Measurements from ENCODE around the gene PCAT6. TPM values are rescaled to one million over a fixed set of nuclear protein-coding genes. Genes with fewer than 3 reads are reported as not detected.

PCAT6 gene
- total RNA-seq, 1 experiment from 2014 or later = 0.26 TPM

DNA sequence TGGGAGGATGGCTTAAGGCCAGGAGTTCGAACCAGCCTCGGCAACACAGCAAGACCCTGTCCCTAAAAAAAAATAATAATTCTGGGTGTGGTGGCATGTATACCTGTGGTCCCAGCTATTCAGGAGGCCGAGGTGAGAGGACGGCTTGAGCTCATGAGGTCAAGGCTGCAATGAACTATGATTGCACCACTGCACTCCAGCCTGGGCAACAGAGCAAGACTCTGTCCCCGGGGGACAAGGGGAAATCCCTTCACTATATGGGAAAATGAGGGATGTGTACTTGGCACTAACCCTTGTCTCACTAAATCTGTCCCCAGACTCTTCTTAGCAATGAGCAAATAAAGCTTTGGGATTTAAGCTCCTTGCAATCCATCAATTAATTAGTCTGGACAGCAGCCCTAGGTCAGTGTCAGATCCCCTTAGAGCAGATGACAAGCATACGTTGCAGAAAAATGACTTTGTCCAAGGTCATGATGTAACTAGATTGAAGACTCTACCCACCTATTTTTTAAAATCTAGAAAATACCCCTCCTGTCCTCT, 11.9 kb upstream of the PCAT6 start:
- ChIA-PET POLR2A (ENCODE audit: unreplicated experiment) (no interaction called here), CTCF (no interaction called here)
- H3K4me2 ChIP-seq (ENCODE audit: low read length) = no peak overlapping the region
- intact Hi-C loops (cut with micrococcal nuclease) = no loop called here
- TF ChIP-seq EZH2phosphoT487 (IDR thresholded peaks at IDR 0.05; ENCODE audit: borderline replicate concordance, low read length) (no peak), EZH2 (IDR thresholded peaks at IDR 0.05; ENCODE audit: low read length, unreplicated experiment) (no peak)
- TF ChIP-seq, protein P1, sequence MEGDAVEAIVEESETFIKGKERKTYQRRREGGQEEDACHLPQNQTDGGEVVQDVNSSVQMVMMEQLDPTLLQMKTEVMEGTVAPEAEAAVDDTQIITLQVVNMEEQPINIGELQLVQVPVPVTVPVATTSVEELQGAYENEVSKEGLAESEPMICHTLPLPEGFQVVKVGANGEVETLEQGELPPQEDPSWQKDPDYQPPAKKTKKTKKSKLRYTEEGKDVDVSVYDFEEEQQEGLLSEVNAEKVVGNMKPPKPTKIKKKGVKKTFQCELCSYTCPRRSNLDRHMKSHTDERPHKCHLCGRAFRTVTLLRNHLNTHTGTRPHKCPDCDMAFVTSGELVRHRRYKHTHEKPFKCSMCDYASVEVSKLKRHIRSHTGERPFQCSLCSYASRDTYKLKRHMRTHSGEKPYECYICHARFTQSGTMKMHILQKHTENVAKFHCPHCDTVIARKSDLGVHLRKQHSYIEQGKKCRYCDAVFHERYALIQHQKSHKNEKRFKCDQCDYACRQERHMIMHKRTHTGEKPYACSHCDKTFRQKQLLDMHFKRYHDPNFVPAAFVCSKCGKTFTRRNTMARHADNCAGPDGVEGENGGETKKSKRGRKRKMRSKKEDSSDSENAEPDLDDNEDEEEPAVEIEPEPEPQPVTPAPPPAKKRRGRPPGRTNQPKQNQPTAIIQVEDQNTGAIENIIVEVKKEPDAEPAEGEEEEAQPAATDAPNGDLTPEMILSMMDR (conservative IDR thresholded peaks at IDR 0.05; ENCODE audit: low read depth, low read length) = no peak
- H3K9me3 ChIP-seq (ENCODE audit: low read length) = no peaks in the 10 kb centered on the region
- no TSS peak for BruUV-seq (replicated peaks)
- no peaks in the 10 kb centered on the region for H3F3A ChIP-seq (ENCODE audit: low read length, unreplicated experiment)
- ATAC-seq (no peak), DNase-seq (no peak)
- no peak overlapping the region for H3K9ac ChIP-seq (ENCODE audit: low read length)
- H2AFZ ChIP-seq (ENCODE audit: low read length) = no peak overlapping the region
- H3K9me2 ChIP-seq (replicated peaks; ENCODE audit: low read length) = no peaks in the 10 kb centered on the region
- no peak overlapping the region for H3K4me3 ChIP-seq (ENCODE audit: low read length)
- no peaks in the 10 kb centered on the region for H3K36me3 ChIP-seq (ENCODE audit: low read depth, low read length)
- H3K27ac ChIP-seq (ENCODE audit: low read length) = no peak overlapping the region
- H3K79me2 ChIP-seq (ENCODE audit: low read length) = peaks cover 95% of the 10 kb centered on the region
- peaks cover 14% of the 10 kb centered on the region for H3K4me1 ChIP-seq (ENCODE audit: insufficient read depth, low read length)
- H3K27me3 ChIP-seq (ENCODE audit: low read length) = no peaks in the 10 kb centered on the region
- peaks cover 17% of the 10 kb centered on the region for H4K20me1 ChIP-seq (ENCODE audit: low read length)

- no TSS peak for BruUV-seq (replicated peaks)
- Histone ChIP-seq H3K9ac (ENCODE audit: low read length) (no peak overlapping the region), H3K27me3 (ENCODE audit: low read length) (no peaks in the 10 kb centered on the region), H3K4me1 (ENCODE audit: insufficient read depth, low read length) (peaks cover 25% of the 10 kb centered on the region), H3K79me2 (ENCODE audit: low read length) (peaks cover 97% of the 10 kb centered on the region), H3K9me2 (replicated peaks; ENCODE audit: low read length) (no peaks in the 10 kb centered on the region), H3K9me3 (ENCODE audit: low read length) (no peaks in the 10 kb centered on the region), H3F3A (ENCODE audit: low read length, unreplicated experiment) (no peaks in the 10 kb centered on the region), H3K27ac (ENCODE audit: low read length) (no peak overlapping the region), H4K20me1 (ENCODE audit: low read length) (peaks cover 9% of the 10 kb centered on the region; the same call in 1 of the 2 replicates), H3K36me3 (ENCODE audit: low read depth, low read length) (no peaks in the 10 kb centered on the region), H2AFZ (ENCODE audit: low read length) (no peak overlapping the region), H3K4me3 (ENCODE audit: low read length) (no peak overlapping the region), H3K4me2 (ENCODE audit: low read length) (no peak overlapping the region)
- no peak for DNase-seq
- TF ChIP-seq, protein P1 (conservative IDR thresholded peaks at IDR 0.05; ENCODE audit: low read depth, low read length) = no peak
- TF ChIP-seq EZH2 (IDR thresholded peaks at IDR 0.05; ENCODE audit: low read length, unreplicated experiment) (no peak), EZH2phosphoT487 (IDR thresholded peaks at IDR 0.05; ENCODE audit: borderline replicate concordance, low read length) (no peak)
- ChIA-PET CTCF (no interaction called here), POLR2A (ENCODE audit: unreplicated experiment) (interaction anchor here (0.5 kb wide), 1 partner anchor 81 kb away, joined by 3 read pairs; no protein-coding TSS in a partner anchor)
- intact Hi-C loops (cut with micrococcal nuclease) = no loop called here
- no peak for ATAC-seq
These were observed 10.0 kb upstream of the PCAT6 start for GRCh38 chr1:202800742-202801141.

DNA sequence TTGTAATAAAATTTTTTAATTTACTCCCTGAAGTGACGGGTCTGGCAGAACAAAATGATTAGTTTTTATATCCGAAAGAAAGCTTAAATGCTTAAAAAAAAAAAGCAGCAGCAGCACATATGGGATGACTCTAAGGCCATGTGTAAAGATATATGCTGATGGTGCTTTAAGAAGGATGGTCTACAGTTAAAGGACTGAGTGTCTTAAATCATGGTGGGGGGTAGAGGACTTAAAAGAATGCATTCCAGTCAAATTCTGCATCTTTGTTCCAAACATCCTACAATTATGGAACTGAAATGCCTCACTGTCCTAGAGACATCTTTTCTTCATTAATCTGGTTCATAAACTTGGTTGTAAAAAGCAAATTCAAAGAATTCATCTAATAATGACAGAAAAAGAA, 9.6 kb upstream of the PCAT6 start:
- Histone ChIP-seq H3K9me2 (replicated peaks; ENCODE audit: low read length) (no peaks in the 10 kb centered on the region), H2AFZ (ENCODE audit: low read length) (no peak overlapping the region), H3K79me2 (ENCODE audit: low read length) (peaks cover 97% of the 10 kb centered on the region), H3K4me2 (ENCODE audit: low read length) (no peak overlapping the region), H3F3A (ENCODE audit: low read length, unreplicated experiment) (no peaks in the 10 kb centered on the region), H3K27ac (ENCODE audit: low read length) (no peak overlapping the region), H4K20me1 (ENCODE audit: low read length) (peaks cover 6% of the 10 kb centered on the region; the same call in 1 of the 2 replicates), H3K9ac (ENCODE audit: low read length) (no peak overlapping the region), H3K9me3 (ENCODE audit: low read length) (no peaks in the 10 kb centered on the region), H3K36me3 (ENCODE audit: low read depth, low read length) (no peaks in the 10 kb centered on the region), H3K4me3 (ENCODE audit: low read length) (no peak overlapping the region), H3K27me3 (ENCODE audit: low read length) (no peaks in the 10 kb centered on the region), H3K4me1 (ENCODE audit: insufficient read depth, low read length) (peaks cover 29% of the 10 kb centered on the region)
- intact Hi-C loops (cut with micrococcal nuclease) = no loop called here
- ATAC-seq = no peak
- ChIA-PET POLR2A (ENCODE audit: unreplicated experiment) (no interaction called here), CTCF (no interaction called here)
- no TSS peak for BruUV-seq (replicated peaks)
- TF ChIP-seq EZH2phosphoT487 (IDR thresholded peaks at IDR 0.05; ENCODE audit: borderline replicate concordance, low read length) (no peak), EZH2 (IDR thresholded peaks at IDR 0.05; ENCODE audit: low read length, unreplicated experiment) (no peak)
- TF ChIP-seq, protein P1 (conservative IDR thresholded peaks at IDR 0.05; ENCODE audit: low read depth, low read length) = no peak
- DNase-seq = no peak

Measured in PC-3 (cell line).